Ovary (tissue), 3 donors: ENCODE measurements around the gene ZSCAN5C.
"Not testable (repeated sequence)": the region's sequence is repeated elsewhere in the genome, so short reads cannot be mapped to it uniquely, and the experiment has no call there.

Experiments
- EP300 ChIP-seq: sonication (generic); formaldehyde crosslinking; IDR thresholded peaks from one replicate; pipeline ENCODE4 v1.6.1; 2017; ENCODE audit warnings: antibody characterized with exemption
- TF ChIP-seq, protein P1 (sequence below), 3 donors: fragments of 450-650 bp in 2 of 3; fragments of 200-600 bp in 1 of 3; IDR thresholded peaks; one replicate each; pipeline versions ENCODE4 v1.5.1 to v1.8.0; 2016 to 2022; ENCODE audit warnings: antibody characterized with exemption in 3 of 3, mild to moderate bottlenecking in 1 of 3
- donor health status: DM: no; HTN: no; CAD: no.

- TF ChIP-seq, protein P1, sequence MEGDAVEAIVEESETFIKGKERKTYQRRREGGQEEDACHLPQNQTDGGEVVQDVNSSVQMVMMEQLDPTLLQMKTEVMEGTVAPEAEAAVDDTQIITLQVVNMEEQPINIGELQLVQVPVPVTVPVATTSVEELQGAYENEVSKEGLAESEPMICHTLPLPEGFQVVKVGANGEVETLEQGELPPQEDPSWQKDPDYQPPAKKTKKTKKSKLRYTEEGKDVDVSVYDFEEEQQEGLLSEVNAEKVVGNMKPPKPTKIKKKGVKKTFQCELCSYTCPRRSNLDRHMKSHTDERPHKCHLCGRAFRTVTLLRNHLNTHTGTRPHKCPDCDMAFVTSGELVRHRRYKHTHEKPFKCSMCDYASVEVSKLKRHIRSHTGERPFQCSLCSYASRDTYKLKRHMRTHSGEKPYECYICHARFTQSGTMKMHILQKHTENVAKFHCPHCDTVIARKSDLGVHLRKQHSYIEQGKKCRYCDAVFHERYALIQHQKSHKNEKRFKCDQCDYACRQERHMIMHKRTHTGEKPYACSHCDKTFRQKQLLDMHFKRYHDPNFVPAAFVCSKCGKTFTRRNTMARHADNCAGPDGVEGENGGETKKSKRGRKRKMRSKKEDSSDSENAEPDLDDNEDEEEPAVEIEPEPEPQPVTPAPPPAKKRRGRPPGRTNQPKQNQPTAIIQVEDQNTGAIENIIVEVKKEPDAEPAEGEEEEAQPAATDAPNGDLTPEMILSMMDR (IDR thresholded peaks at IDR 0.05), result not testable (repeated sequence)
- not testable (repeated sequence) for TF ChIP-seq EP300
Measured at GRCh38 chr19:56221442-56221841, 19.4 kb downstream of the ZSCAN5C start.
